GM13977 (cell line): ENCODE results near the gene MRPS14.
"Not testable (repeated sequence)": the region's sequence is repeated elsewhere in the genome, so short reads cannot be mapped to it uniquely, and the experiment has no call there.

Source experiments
- DNase-seq: peaks from one replicate; pipeline ENCODE4 v3.0.0; 2012; ENCODE audit warnings: low spot score
- CTCF ChIP-seq: IDR thresholded peaks from 2 replicates; pipeline ENCODE4 v1.5.1; 2012; ENCODE audit warnings: mild to moderate bottlenecking, control low read depth; ENCODE audit not compliant: insufficient read depth; ENCODE audit errors: extremely low read depth, missing control alignments
- in situ Hi-C: fragments of 300-500 bp; cut with MboI; formaldehyde crosslinking; loops from one replicate; pipeline ENCODE4 v1.12.0; 2022; ENCODE audit warnings: low sequenced_read_pairs, low pct_unique_long_range_greater_than_20kb, mixed read lengths, inconsistent platforms; ENCODE audit not compliant: unreplicated experiment

The MRPS14 gene

GRCh38 chr1:175062858-175063257, 39.6 kb upstream of the MRPS14 start:
- TF ChIP-seq CTCF = no peak
- no peak for DNase-seq
- in situ Hi-C loops = no loop called here

GRCh38 chr1:175062339-175062738, 39.1 kb upstream of the MRPS14 start:
- DNase-seq = no peak
- TF ChIP-seq CTCF = no peak
- in situ Hi-C loops = no loop called here

- in situ Hi-C loops = no loop called here
- no peak for DNase-seq
- no peak for TF ChIP-seq CTCF
Observed at GRCh38 chr1:175054736-175055135, 31.5 kb upstream of the MRPS14 start.

- in situ Hi-C loops = no loop called here
- no peak for DNase-seq
- TF ChIP-seq CTCF = no peak
Observed at GRCh38 chr1:175050992-175051391, 27.8 kb upstream of the MRPS14 start.

- in situ Hi-C loops = loop anchor here (10.0 to 25.0 kb wide), 2 partner anchors 79 to 292 kb away; no protein-coding TSS in a partner anchor
- DNase-seq = no peak
Observed at GRCh38 chr1:175045519-175045918, 22.3 kb upstream of the MRPS14 start.

GRCh38 chr1:175045097-175045496, 21.9 kb upstream of the MRPS14 start:
- no peak for TF ChIP-seq CTCF

More at GRCh38 chr1:175045519-175045918, 22.3 kb upstream of the MRPS14 start:
- TF ChIP-seq CTCF = no peak

GRCh38 chr1:175044591-175044990, 21.4 kb upstream of the MRPS14 start:
- DNase-seq = not testable (repeated sequence)
- in situ Hi-C loops = loop anchor here (10.0 to 25.0 kb wide), 2 partner anchors 80 to 293 kb away; no protein-coding TSS in a partner anchor

More at GRCh38 chr1:175045097-175045496, 21.9 kb upstream of the MRPS14 start:
- in situ Hi-C loops = loop anchor here (10.0 to 25.0 kb wide), 2 partner anchors 80 to 292 kb away; no protein-coding TSS in a partner anchor
- DNase-seq = no peak
